ENCODE measurements around the gene FREM1. TPM values are rescaled to one million over a fixed set of nuclear protein-coding genes. Genes with fewer than 3 reads are reported as not detected.
A peak's percentile ranks its signal among the peaks of the same experiment; 100 is the strongest.

FREM1 gene
- total and polyA plus RNA-seq, 2 of the 13 experiments (the other 11 are each of a cell fraction or from before 2014, with no cell fraction given): 64.3 to 202 TPM

DNA sequence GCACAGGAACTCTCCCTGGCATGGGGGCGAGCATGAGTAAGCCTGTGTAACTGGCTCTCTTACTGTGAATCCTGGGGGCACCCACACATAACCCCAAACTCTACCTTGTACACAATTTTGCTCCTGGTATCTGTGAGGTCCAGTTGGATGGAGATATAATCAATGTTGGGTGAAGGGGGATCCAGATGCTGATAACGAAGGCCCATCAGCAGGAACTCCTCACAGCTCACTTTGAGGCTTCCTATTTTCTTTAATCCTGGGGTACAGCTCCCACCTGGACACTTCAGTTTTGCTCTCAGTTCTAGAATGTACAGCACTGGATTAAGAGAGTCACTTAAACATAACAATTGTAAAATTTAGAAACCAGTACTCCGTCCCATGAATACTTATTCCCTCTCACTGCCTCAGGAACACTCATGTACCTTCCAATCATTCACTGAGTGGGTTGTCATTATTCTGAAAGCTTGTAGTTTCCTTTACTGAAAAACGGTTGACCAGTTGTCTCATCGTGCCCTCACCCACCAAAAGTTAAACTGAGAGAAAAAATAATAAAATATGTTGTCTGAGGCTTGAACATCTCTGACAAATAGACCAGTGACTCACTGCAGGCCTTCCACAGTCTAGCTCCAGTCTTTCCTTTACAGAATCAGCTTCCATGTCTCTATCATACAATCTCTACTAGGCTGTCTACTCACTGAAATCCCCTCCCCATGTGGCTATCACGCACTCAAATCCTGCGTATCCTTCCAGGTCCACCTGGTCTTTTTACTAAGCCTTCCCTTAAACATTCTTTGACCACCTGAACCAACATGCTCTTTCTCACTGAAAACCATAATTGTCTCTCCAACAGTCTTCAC lies 52.6 kb downstream of the FREM1 start:
- Histone ChIP-seq H3K27me3 (ENCODE audit: control insufficient read depth in 1 of 2, insufficient read depth in 2 of 2, low read length in 2 of 2) (no peaks in the 10 kb centered on the region), H3K4me2 (ENCODE audit: low read depth, low read length) (no peak overlapping the region), H3K4me1 (ENCODE audit: insufficient read depth, low read length) (peaks cover 39% of the 10 kb centered on the region), H3K9me3 (ENCODE audit: low read length) (no peaks in the 10 kb centered on the region), H3K79me2 (ENCODE audit: insufficient read depth, low read length) (peaks cover 39% of the 10 kb centered on the region), H4K20me1 (ENCODE audit: insufficient read depth, low read length) (peaks cover 29% of the 10 kb centered on the region), H3K36me3 (replicated peaks in 1 of 2; ENCODE audit: control insufficient read depth in 1 of 2, insufficient read depth in 2 of 2, low read length in 2 of 2) (peaks cover 19 to 84% of the 10 kb centered on the region in 2 experiments), H3K9ac (ENCODE audit: insufficient read depth, low read depth, low read length) (no peak overlapping the region), H2AFZ (ENCODE audit: low read length) (no peak overlapping the region), H3K27ac (ENCODE audit: extremely low read length, insufficient read depth, low read length) (no peak overlapping the region), H3K4me3 (replicated peaks in 1 of 3; ENCODE audit: insufficient read depth in 1 of 3, low read depth in 2 of 3, low read length in 3 of 3) (no peak overlapping the region)
- ATAC-seq (peak; percentile 27; the same call in 2 of the 3 replicates), FAIRE-seq (no peak), DNase-seq (ENCODE audit: low spot score) (no peak)
- intact Hi-C loops (cut with micrococcal nuclease; ENCODE audit: unreplicated experiment) (no loop called here), in situ Hi-C loops (cut with HindIII; ENCODE audit: extremely low pct_ligation_motif_present, low pct_unique_long_range_greater_than_20kb) (no loop called here)
- CTCF ChIA-PET (ENCODE audit: low intra/inter-chr PET ratio, low total read pairs): no interaction called here
- TF ChIP-seq TOPORS (CRISPR knock-in tag; IDR thresholded peaks at IDR 0.05) (no peak), RBFOX2 (IDR thresholded peaks at IDR 0.05; ENCODE audit: low read depth, low read length) (peak; percentile 77), AGO2 (optimal IDR thresholded peaks at IDR 0.05; ENCODE audit: low read depth, low read length) (peak; percentile 60), RBM22 (optimal IDR thresholded peaks at IDR 0.05; ENCODE audit: low read length) (peak; percentile 72)
- TSS peak; percentile 18 for BruUV-seq (replicated peaks)
- WGBS (ENCODE audit: low lambda C conversion rate): 93% methylated on average over 7 of the region's 7 CpGs
- POLR2A ChIA-PET: interaction anchor here (1.2 kb wide), 1 partner anchor 11 kb away, joined by 6 read pairs; no protein-coding TSS in a partner anchor

DNA sequence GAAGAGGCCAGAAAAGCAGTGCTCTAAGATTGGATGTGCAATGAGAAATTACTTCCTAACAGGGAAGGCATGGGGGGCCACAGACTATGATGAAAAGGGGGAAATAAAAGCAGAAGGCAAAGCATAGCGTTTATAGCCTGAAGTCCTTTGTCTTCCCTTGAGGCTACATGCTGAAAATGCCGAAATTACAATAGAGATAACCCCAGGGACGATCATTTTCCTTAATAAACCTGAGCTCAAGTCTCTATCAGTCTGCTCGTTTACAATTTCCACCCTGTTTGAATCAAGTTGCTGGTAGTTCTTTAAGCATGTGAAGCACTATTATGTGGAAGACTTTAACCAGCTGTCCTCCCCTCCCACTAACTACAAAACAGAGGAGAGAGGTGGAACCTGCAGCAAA lies 60.4 kb downstream of the FREM1 start:
- in situ Hi-C loops (cut with HindIII; ENCODE audit: extremely low pct_ligation_motif_present, low pct_unique_long_range_greater_than_20kb): no loop called here
- ChIA-PET POLR2A (no interaction called here), CTCF (ENCODE audit: low intra/inter-chr PET ratio, low total read pairs) (no interaction called here)
- H4K20me1 ChIP-seq (ENCODE audit: insufficient read depth, low read length): peaks cover 20% of the 10 kb centered on the region
- no peak overlapping the region for H3K4me2 ChIP-seq (ENCODE audit: low read depth, low read length)
- H3K4me1 ChIP-seq (ENCODE audit: insufficient read depth, low read length): no peaks in the 10 kb centered on the region
- no peak for ATAC-seq
- H3K27me3 ChIP-seq (ENCODE audit: control insufficient read depth in 1 of 2, insufficient read depth in 2 of 2, low read length in 2 of 2): no peaks in the 10 kb centered on the region
- peaks cover 4% of the 10 kb centered on the region for H3K79me2 ChIP-seq (ENCODE audit: insufficient read depth, low read length)
- no peak overlapping the region for H2AFZ ChIP-seq (ENCODE audit: low read length)
- intact Hi-C loops (cut with micrococcal nuclease; ENCODE audit: unreplicated experiment): no loop called here
- FAIRE-seq: no peak
- WGBS (ENCODE audit: low lambda C conversion rate): 94% methylated on average over 4 of the region's 4 CpGs
- H3K27ac ChIP-seq (ENCODE audit: extremely low read length, insufficient read depth, low read length): no peak overlapping the region
- H3K9me3 ChIP-seq (ENCODE audit: low read length): no peaks in the 10 kb centered on the region
- H3K4me3 ChIP-seq (replicated peaks in 1 of 3; ENCODE audit: insufficient read depth in 1 of 3, low read depth in 2 of 3, low read length in 3 of 3): no peak overlapping the region
- no TSS peak for BruUV-seq (replicated peaks)
- peaks cover 15 to 86% of the 10 kb centered on the region in 2 experiments for H3K36me3 ChIP-seq (replicated peaks in 1 of 2; ENCODE audit: control insufficient read depth in 1 of 2, insufficient read depth in 2 of 2, low read length in 2 of 2)
- H3K9ac ChIP-seq (ENCODE audit: insufficient read depth, low read depth, low read length): no peak overlapping the region
- no peak for DNase-seq (ENCODE audit: low spot score)
- no peak for TF ChIP-seq TCF7 (IDR thresholded peaks at IDR 0.05; ENCODE audit: low read depth)
- TF ChIP-seq, protein P1, sequence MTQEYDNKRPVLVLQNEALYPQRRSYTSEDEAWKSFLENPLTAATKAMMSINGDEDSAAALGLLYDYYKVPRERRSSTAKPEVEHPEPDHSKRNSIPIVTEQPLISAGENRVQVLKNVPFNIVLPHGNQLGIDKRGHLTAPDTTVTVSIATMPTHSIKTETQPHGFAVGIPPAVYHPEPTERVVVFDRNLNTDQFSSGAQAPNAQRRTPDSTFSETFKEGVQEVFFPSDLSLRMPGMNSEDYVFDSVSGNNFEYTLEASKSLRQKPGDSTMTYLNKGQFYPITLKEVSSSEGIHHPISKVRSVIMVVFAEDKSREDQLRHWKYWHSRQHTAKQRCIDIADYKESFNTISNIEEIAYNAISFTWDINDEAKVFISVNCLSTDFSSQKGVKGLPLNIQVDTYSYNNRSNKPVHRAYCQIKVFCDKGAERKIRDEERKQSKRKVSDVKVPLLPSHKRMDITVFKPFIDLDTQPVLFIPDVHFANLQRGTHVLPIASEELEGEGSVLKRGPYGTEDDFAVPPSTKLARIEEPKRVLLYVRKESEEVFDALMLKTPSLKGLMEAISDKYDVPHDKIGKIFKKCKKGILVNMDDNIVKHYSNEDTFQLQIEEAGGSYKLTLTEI (CRISPR knock-in tag; conservative IDR thresholded peaks at IDR 0.05): no peak
- TF ChIP-seq, protein P2, sequence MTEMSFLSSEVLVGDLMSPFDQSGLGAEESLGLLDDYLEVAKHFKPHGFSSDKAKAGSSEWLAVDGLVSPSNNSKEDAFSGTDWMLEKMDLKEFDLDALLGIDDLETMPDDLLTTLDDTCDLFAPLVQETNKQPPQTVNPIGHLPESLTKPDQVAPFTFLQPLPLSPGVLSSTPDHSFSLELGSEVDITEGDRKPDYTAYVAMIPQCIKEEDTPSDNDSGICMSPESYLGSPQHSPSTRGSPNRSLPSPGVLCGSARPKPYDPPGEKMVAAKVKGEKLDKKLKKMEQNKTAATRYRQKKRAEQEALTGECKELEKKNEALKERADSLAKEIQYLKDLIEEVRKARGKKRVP (CRISPR knock-in tag; IDR thresholded peaks at IDR 0.05): no peak
- TF ChIP-seq ZNF331 (CRISPR knock-in tag; IDR thresholded peaks at IDR 0.05): no peak
- peak; percentile 40; the same call in 1 of the 2 replicates for TF ChIP-seq POLR2G (IDR thresholded peaks at IDR 0.05; ENCODE audit: low read depth, low read length)
- TF ChIP-seq HOXA5 (CRISPR knock-in tag; IDR thresholded peaks at IDR 0.05): no peak
- no peak for TF ChIP-seq PLRG1 (conservative IDR thresholded peaks at IDR 0.05)
- 0 out of 2 replicates have a peak, but pooled peaks have one; percentile 5 for TF ChIP-seq POLR2AphosphoS5 (IDR thresholded peaks at IDR 0.05; ENCODE audit: low read depth, low read length)
- TF ChIP-seq, protein P3, sequence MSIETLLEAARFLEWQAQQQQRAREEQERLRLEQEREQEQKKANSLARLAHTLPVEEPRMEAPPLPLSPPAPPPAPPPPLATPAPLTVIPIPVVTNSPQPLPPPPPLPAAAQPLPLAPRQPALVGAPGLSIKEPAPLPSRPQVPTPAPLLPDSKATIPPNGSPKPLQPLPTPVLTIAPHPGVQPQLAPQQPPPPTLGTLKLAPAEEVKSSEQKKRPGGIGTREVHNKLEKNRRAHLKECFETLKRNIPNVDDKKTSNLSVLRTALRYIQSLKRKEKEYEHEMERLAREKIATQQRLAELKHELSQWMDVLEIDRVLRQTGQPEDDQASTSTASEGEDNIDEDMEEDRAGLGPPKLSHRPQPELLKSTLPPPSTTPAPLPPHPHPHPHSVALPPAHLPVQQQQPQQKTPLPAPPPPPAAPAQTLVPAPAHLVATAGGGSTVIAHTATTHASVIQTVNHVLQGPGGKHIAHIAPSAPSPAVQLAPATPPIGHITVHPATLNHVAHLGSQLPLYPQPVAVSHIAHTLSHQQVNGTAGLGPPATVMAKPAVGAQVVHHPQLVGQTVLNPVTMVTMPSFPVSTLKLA (IDR thresholded peaks at IDR 0.05): no peak
